Renal cortical epithelial cell (primary cell): Measurements from ENCODE around the gene COG8. TPM values are rescaled to one million over a fixed set of nuclear protein-coding genes. Genes with fewer than 3 reads are reported as not detected.

Experiments
- DNase-seq: peaks from one replicate; pipeline ENCODE4 v3.0.0-alpha.2; 2011; ENCODE audit warnings: low read depth
- total RNA-seq: library from RNA; depleted of rRNA; stranded (reverse); fragments of >200 nt; gene quantifications from 2 replicates; pipeline ENCODE4 v1.2.3, GENCODE V29; 2014

Gene COG8
- total RNA-seq, 1 donor from 2014 or later, result 56.6 TPM

DNA sequence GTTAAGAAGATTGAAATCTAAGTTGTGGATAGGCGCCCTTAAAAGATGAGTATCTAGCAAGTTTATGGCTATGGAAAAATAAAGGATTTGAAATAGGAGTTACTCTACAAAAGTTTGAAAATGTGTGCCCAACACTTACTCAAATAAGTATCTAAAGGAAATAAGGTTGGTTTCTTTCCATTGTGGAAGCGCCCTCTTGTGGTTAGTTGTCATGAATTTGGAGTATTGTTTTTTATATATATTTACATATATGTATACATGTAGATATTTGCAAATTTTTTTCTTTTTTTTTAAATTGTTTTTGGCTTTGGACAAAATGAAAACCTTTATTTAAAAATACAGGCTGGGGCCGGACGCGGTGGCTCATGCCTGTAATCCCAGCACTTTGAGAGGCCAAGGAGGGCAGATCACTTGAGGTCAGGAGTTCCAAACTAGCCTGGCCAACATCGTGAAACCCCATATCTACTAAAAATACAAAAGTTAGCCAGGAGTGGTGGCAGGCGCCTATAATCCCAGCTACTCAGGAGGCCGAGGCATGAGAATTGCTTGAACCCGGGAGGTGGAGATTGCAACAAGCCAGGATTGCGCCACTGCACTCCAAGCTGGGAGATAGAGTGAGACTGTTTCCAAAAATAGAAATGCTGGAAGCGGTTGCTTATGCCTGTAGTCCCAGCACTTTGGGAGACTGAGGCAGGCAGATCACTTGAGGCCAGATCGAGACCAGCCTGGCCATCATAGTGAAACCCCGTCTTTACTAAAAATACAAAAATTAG lies 52.2 kb downstream of the COG8 start:
- DNase-seq, result peak; percentile 52

DNA sequence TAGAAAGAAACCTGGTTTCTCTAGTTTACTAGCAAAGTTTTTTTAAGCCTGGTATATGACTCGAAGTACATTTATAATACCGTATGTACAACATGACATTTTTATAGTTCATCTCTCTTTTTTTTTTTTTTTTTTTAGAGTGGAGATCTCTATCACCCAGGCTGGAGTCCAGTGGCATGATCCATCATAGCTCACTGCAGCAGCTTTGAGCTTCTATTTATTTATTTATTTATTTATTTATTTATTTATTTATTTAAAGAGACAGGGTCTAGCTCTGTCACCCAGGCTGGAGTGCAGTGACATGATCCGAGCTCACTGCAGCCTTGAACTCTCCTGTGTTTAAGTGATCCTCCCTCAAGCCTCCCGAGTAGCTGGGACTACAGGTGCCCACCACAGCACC lies 54.1 kb downstream of the COG8 start:
- no peak for DNase-seq

DNA sequence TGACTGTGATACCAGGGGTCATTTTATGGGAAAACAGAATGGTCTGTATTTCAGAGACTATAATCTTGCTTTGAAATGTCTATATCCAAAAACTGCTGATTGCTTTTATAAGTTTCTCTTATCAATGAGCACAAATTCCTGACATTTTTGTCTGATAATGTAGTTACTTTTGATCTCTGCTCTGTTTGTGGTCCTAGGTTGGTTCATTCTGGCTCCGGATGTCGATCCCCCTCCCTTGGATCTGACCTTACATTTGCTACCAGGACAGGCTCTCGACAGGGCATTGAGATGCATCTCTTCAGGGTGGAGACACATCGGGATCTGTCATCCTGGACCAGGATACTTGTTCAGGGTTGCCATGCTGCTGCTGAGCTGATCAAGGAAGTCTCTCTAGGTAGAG lies 55.5 kb downstream of the COG8 start:
- no peak for DNase-seq

DNA sequence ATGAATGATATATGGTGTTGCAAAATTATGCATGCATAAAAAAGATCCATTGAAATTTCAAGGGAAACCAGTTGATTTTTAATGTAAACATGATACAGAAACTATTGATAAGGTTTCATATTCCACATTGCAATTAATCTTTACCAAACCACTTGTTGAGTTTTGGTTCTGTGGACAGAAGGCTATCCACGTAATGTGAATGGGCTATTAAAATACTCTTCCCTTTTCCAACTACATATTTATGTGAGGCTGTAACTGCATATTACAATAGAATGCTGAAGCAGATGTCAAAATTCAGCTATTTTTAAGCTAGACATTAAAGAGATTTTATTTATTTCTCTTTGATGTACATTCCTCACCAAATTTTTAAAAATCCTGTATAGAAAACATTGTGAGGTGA lies 62.0 kb downstream of the COG8 start:
- DNase-seq, result no peak

Other genes with a start within 250 kb of the COG8 start
- 15.5 and 22.8 TPM in 2 replicates for gene HAS3, start 233.9 kb downstream of the COG8 start, total RNA-seq
- gene CHTF8, start 207.0 kb downstream of the COG8 start, total RNA-seq, result 67.7 and 103 TPM in 2 replicates
- 24.0 and 37.5 TPM in 2 replicates for gene UTP4, start 206.9 kb downstream of the COG8 start, total RNA-seq
- 18.9 and 31.3 TPM in 2 replicates for gene SNTB2, start 152.4 kb downstream of the COG8 start, total RNA-seq
- gene VPS4A, start 28.2 kb downstream of the COG8 start, total RNA-seq, result 27.3 and 30.4 TPM in 2 replicates
- gene PDF, start 9.0 kb downstream of the COG8 start, total RNA-seq, result 27.3 and 41.6 TPM in 2 replicates
- 21.7 and 33.2 TPM in 2 replicates for gene NIP7, start 208 bp upstream of the COG8 start, total RNA-seq
- gene TMED6, start 12.2 kb upstream of the COG8 start, total RNA-seq, result 0.87 TPM in 1 of 2 replicates, not detected in the other
- 5.6 and 16.7 TPM in 2 replicates for gene TERF2, start 46.4 kb upstream of the COG8 start, total RNA-seq
- gene CYB5B, start 85.1 kb upstream of the COG8 start, total RNA-seq, result 91.3 and 107 TPM in 2 replicates
- gene NFAT5, start 226.4 kb upstream of the COG8 start, total RNA-seq, result 7.5 and 57.6 TPM in 2 replicates